ENCODE measurements around the gene GMFB. TPM values are rescaled to one million over a fixed set of nuclear protein-coding genes. Genes with fewer than 3 reads are reported as not detected.

The GMFB gene
- total RNA-seq, 4 donors from 2014 or later, result 39.5 to 169 (median 45.7) TPM

DNA sequence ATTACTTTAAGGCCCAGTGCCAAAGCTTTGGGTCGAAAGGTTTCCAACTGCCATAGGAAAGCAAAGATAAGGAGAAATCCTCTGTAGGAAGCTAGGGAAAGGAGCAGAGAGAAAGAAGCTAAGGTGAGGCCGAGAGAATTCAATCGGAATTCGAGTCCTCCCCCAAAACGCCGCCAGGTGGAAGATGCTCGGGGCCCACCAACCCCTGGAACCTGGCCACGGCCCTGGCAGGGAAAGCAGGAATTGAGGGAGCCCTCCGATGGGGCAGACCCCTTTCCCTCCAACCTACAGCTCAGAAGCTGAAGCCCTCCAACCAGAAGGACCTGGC lies 498 bp downstream of the GMFB start:
- H3K27ac ChIP-seq, result peak overlapping the region; percentile 91 to 94
- TF ChIP-seq, protein P1, sequence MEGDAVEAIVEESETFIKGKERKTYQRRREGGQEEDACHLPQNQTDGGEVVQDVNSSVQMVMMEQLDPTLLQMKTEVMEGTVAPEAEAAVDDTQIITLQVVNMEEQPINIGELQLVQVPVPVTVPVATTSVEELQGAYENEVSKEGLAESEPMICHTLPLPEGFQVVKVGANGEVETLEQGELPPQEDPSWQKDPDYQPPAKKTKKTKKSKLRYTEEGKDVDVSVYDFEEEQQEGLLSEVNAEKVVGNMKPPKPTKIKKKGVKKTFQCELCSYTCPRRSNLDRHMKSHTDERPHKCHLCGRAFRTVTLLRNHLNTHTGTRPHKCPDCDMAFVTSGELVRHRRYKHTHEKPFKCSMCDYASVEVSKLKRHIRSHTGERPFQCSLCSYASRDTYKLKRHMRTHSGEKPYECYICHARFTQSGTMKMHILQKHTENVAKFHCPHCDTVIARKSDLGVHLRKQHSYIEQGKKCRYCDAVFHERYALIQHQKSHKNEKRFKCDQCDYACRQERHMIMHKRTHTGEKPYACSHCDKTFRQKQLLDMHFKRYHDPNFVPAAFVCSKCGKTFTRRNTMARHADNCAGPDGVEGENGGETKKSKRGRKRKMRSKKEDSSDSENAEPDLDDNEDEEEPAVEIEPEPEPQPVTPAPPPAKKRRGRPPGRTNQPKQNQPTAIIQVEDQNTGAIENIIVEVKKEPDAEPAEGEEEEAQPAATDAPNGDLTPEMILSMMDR (IDR thresholded peaks at IDR 0.05), result no peak
- TF ChIP-seq POLR2A (IDR thresholded peaks at IDR 0.05), result no peak
- H3K36me3 ChIP-seq, result no peaks in the 10 kb centered on the region
- no peaks in the 10 kb centered on the region for H3K4me1 ChIP-seq
- no peaks in the 10 kb centered on the region for H3K9me3 ChIP-seq
- H3K27me3 ChIP-seq, result no peaks in the 10 kb centered on the region
- DNase-seq, result no peak
- H3K4me3 ChIP-seq, result peak overlapping the region; percentile 83 to 90
- intact Hi-C loops (cut with DNase I; ENCODE audit: low total_unique reads), result no loop called here

DNA sequence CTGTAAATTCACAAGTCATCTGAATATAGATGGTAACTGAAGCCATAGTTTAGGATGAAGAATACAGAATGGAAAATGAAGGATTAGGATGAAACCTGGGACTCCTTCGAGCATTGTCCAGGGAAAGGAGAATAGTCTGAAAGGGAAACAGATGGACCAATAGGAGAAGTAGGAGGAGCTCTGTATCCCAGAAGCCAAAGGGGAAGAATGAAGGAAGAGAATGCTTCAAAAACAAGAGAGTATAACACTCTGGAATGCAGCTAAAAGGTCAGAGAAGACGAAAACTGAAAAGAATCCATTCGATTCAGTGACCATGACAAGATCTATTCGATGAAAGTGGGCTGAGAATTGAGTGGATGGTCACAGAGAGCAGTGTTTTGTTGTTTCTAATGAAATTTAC lies 1.0 kb downstream of the GMFB start:
- no peaks in the 10 kb centered on the region for H3K36me3 ChIP-seq
- H3K27ac ChIP-seq, result peak overlapping the region; percentile 91 to 94
- H3K4me1 ChIP-seq, result no peaks in the 10 kb centered on the region
- H3K9me3 ChIP-seq, result no peaks in the 10 kb centered on the region
- intact Hi-C loops (cut with DNase I; ENCODE audit: low total_unique reads), result no loop called here
- H3K27me3 ChIP-seq, result no peaks in the 10 kb centered on the region
- H3K4me3 ChIP-seq, result peak overlapping the region; percentile 83 to 90
- no peak for DNase-seq
- TF ChIP-seq POLR2A (IDR thresholded peaks at IDR 0.05), result no peak
- TF ChIP-seq, protein P1 (IDR thresholded peaks at IDR 0.05), result no peak

DNA sequence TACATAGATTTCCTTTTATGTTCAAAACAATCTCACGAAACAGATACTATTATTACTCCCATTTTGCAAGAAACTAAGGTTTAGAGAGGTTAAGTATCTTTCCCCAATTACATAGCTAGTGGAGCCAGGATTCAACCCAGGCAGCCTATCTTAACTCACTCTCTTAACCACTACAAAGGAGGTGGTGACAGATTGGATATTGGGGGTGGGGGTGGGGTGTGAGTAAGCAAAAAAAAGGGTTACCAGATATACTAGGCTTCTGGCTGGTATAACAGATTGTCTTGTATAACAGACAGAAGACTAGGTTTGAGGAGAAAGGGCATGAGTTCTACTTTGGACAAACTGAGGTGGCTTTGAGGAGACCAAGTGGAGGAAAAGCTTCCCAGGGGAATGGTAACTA lies 2.1 kb downstream of the GMFB start:
- no peaks in the 10 kb centered on the region for H3K27me3 ChIP-seq
- intact Hi-C loops (cut with DNase I; ENCODE audit: low total_unique reads), result no loop called here
- H3K36me3 ChIP-seq, result no peaks in the 10 kb centered on the region
- H3K9me3 ChIP-seq, result no peaks in the 10 kb centered on the region
- no peak overlapping the region for H3K27ac ChIP-seq
- no peak overlapping the region for H3K4me3 ChIP-seq
- TF ChIP-seq, protein P1 (IDR thresholded peaks at IDR 0.05), result no peak
- TF ChIP-seq POLR2A (IDR thresholded peaks at IDR 0.05), result no peak
- no peaks in the 10 kb centered on the region for H3K4me1 ChIP-seq
- no peak for DNase-seq

DNA sequence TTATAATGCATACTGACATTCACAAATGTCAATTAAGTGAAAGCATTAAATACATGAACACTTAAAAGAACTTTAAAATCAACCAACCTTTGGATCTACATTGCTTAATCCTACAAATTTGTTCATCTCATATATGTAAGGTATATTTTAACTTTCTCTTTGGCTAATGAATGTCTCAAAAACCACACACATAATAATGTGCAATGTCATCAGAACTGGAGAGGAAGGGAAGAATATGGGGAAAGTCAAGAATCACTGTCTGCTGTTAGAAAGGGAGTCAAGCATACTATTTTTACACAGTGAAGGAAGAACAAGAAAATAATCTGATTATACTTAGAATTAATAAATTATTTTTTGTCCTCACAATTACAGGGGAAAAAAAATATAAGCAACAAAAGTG lies 4.9 kb downstream of the GMFB start:
- no peak overlapping the region for H3K27ac ChIP-seq
- no peaks in the 10 kb centered on the region for H3K4me1 ChIP-seq
- no peaks in the 10 kb centered on the region for H3K36me3 ChIP-seq
- no peak for DNase-seq
- H3K27me3 ChIP-seq, result no peaks in the 10 kb centered on the region
- no peak overlapping the region for H3K4me3 ChIP-seq
- intact Hi-C loops (cut with DNase I; ENCODE audit: low total_unique reads), result no loop called here
- TF ChIP-seq POLR2A (IDR thresholded peaks at IDR 0.05), result no peak
- TF ChIP-seq, protein P1 (IDR thresholded peaks at IDR 0.05), result no peak
- no peaks in the 10 kb centered on the region for H3K9me3 ChIP-seq

DNA sequence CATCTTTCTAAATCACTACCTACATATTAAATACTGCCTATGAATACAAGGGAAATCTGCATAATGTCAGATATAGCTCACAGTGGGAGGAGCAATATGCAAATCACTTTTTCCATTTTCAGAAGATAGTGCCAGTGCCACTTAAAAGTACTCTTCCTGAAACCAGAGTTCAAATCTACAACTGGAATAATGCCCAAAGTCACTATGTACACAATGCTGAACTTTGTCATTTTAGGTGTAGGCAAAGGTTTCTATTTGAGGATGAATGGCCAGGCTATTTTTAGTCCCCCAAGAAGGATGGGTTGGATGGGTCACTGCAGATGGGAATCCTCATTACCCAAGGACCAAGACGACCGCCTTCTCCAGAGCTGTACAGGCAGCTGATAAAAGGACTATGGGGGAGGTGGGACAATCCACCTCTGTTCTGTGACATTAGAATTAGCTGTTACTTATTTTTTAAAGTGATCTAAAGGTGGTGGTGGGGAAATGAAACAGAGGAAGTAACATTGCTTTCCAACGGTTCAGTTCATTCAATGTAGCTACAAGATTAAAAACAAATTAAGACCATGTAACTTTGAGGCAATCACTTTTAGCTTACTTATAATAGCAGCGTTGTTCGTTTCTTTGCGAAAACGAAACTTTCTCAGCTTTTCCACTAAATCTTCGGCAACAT lies 5.6 kb downstream of the GMFB start:
- Histone ChIP-seq H3K36me3 (no peaks in the 10 kb centered on the region), H3K27me3 (no peaks in the 10 kb centered on the region), H3K27ac (no peak overlapping the region), H3K4me1 (no peaks in the 10 kb centered on the region), H3K4me3 (no peak overlapping the region), H3K9me3 (no peaks in the 10 kb centered on the region)
- no peak for DNase-seq
- TF ChIP-seq POLR2A (IDR thresholded peaks at IDR 0.05), result no peak
- TF ChIP-seq, protein P1 (IDR thresholded peaks at IDR 0.05), result no peak
- intact Hi-C loops (cut with DNase I; ENCODE audit: low total_unique reads), result no loop called here
